Nephron progenitor cell (in vitro differentiated cells): ENCODE results near the gene BAHCC1.

ENCODE experiments used
- DNase-seq: peaks from one replicate; pipeline ENCODE4 v3.0.0; 2021
- H3K27ac Mint-ChIP-seq: 2 replicates; pipeline ENCODE4 v1.8.0; 2021; ENCODE audit warnings: mild to moderate bottlenecking, moderate library complexity, mixed read lengths
- H3K27me3 Mint-ChIP-seq: 2 replicates; pipeline ENCODE4 v1.8.0; 2021; ENCODE audit warnings: mild to moderate bottlenecking, low read depth, mixed read lengths; ENCODE audit not compliant: poor library complexity
- H3K36me3 Mint-ChIP-seq: 2 replicates; pipeline ENCODE4 v1.8.0; 2021; ENCODE audit warnings: low read depth, mixed read lengths
- H3K4me1 Mint-ChIP-seq: 2 replicates; pipeline ENCODE4 v1.8.0; 2021; ENCODE audit warnings: mixed read lengths
- H3K4me3 Mint-ChIP-seq: 2 replicates; pipeline ENCODE4 v1.8.0; 2021; ENCODE audit warnings: mild to moderate bottlenecking, moderate library complexity, mixed read lengths
- H3K9me3 Mint-ChIP-seq: 2 replicates; pipeline ENCODE4 v1.8.0; 2021; ENCODE audit warnings: mild to moderate bottlenecking, moderate library complexity, mixed read lengths
- TF ChIP-seq, protein P1 (sequence below): fragments of 200-600 bp; sonication (generic); IDR thresholded peaks from 2 replicates; pipeline ENCODE4 v1.5.0; 2021; ENCODE audit warnings: antibody characterized with exemption

The BAHCC1 gene

DNA sequence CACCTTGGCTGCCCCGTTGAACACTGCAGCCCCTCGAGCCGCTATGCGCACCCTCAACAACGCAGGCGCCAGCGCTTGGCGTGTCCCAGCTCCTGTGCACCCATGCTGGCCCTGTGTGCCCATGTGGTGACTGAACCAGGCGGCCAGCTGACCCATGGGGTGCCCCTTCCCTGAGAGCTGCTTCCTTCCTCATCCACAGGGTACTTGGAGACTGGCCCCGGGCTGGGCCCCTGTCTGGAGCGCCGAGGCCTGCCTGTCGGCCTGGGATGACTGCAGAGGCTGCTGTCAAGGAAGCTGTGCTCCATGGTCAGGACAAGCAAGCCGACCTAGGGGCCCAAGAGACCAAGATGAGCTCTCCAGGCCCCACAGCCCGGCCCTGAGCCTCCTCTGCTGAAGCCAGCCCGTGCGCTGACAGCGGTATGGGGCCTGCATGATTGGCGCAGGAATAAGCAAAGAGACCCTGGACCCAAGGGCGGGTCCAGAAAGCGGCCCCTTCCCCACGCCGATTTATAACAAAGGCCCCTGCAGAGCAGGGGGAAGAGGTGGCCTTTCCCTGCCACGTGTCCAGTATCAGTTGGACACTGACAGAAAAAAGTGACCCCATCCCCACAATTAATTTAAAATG lies 21.6 kb upstream of the BAHCC1 start:
- Mint-ChIP-seq H3K36me3 (no peaks in the 10 kb centered on the region), H3K27me3 (peaks cover 10% of the 10 kb centered on the region), H3K27ac (no peak overlapping the region), H3K9me3 (no peaks in the 10 kb centered on the region), H3K4me1 (peaks cover 13% of the 10 kb centered on the region), H3K4me3 (no peak overlapping the region)
- TF ChIP-seq, protein P1, sequence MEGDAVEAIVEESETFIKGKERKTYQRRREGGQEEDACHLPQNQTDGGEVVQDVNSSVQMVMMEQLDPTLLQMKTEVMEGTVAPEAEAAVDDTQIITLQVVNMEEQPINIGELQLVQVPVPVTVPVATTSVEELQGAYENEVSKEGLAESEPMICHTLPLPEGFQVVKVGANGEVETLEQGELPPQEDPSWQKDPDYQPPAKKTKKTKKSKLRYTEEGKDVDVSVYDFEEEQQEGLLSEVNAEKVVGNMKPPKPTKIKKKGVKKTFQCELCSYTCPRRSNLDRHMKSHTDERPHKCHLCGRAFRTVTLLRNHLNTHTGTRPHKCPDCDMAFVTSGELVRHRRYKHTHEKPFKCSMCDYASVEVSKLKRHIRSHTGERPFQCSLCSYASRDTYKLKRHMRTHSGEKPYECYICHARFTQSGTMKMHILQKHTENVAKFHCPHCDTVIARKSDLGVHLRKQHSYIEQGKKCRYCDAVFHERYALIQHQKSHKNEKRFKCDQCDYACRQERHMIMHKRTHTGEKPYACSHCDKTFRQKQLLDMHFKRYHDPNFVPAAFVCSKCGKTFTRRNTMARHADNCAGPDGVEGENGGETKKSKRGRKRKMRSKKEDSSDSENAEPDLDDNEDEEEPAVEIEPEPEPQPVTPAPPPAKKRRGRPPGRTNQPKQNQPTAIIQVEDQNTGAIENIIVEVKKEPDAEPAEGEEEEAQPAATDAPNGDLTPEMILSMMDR, result no peak
- no peak for DNase-seq

- Mint-ChIP-seq H3K9me3 (no peaks in the 10 kb centered on the region), H3K27me3 (peaks cover 5% of the 10 kb centered on the region), H3K4me3 (no peak overlapping the region), H3K36me3 (no peaks in the 10 kb centered on the region), H3K27ac (no peak overlapping the region), H3K4me1 (peaks cover 13% of the 10 kb centered on the region)
- no peak for DNase-seq
- TF ChIP-seq, protein P1, result no peak
These were observed 20.4 kb upstream of the BAHCC1 start for GRCh38 chr17:81374890-81375289.

- no peak overlapping the region for H3K27ac Mint-ChIP-seq
- H3K4me1 Mint-ChIP-seq, result peaks cover 22% of the 10 kb centered on the region
- no peaks in the 10 kb centered on the region for H3K36me3 Mint-ChIP-seq
- no peak overlapping the region for H3K4me3 Mint-ChIP-seq
- no peaks in the 10 kb centered on the region for H3K9me3 Mint-ChIP-seq
- TF ChIP-seq, protein P1, result no peak
- H3K27me3 Mint-ChIP-seq, result peaks cover 5% of the 10 kb centered on the region
- DNase-seq, result no peak
These were observed 18.1 kb upstream of the BAHCC1 start for GRCh38 chr17:81376946-81377714.

GRCh38 chr17:81378941-81379511 lies 16.2 kb upstream of the BAHCC1 start:
- Mint-ChIP-seq H3K36me3 (no peaks in the 10 kb centered on the region), H3K4me1 (peaks cover 14% of the 10 kb centered on the region), H3K27ac (no peak overlapping the region), H3K4me3 (no peak overlapping the region), H3K27me3 (no peaks in the 10 kb centered on the region), H3K9me3 (no peaks in the 10 kb centered on the region)
- DNase-seq, result no peak
- TF ChIP-seq, protein P1, result no peak

DNA sequence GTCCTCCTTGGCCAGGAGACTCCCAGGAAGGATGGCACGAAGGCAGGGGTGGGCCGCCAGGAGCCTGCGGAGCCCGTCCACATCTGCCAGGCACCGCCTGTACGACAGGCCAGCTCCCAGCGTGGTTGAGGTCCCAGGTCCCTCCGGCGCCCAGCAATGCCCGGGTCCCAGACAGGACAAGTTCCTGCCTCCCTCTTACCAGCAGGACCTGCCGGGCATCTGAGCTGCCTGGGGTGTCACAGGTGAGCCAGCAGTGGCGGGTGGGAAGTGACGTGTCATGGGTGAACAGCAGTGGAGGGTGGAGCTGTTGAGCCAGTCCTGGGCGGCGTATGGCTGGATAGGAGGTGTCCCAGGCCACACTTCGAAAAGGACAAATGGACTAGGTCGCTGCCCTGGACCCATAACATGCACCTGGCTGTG lies 15.7 kb upstream of the BAHCC1 start:
- TF ChIP-seq, protein P1, result no peak
- H3K4me3 Mint-ChIP-seq, result no peak overlapping the region
- no peaks in the 10 kb centered on the region for H3K9me3 Mint-ChIP-seq
- H3K36me3 Mint-ChIP-seq, result no peaks in the 10 kb centered on the region
- no peak for DNase-seq
- H3K27me3 Mint-ChIP-seq, result no peaks in the 10 kb centered on the region
- peaks cover 15% of the 10 kb centered on the region for H3K4me1 Mint-ChIP-seq
- no peak overlapping the region for H3K27ac Mint-ChIP-seq
